Measurements from ENCODE around the gene PNPLA7. TPM values are rescaled to one million over a fixed set of nuclear protein-coding genes. Genes with fewer than 3 reads are reported as not detected.
"Not testable (repeated sequence)": the region's sequence is repeated elsewhere in the genome, so short reads cannot be mapped to it uniquely, and the experiment has no call there.

Gene PNPLA7
- total and polyA plus RNA-seq, 2 of the 8 experiments (the other 6 are each of a cell fraction or from before 2014, with no cell fraction given): 0.35 to 0.47 TPM

DNA sequence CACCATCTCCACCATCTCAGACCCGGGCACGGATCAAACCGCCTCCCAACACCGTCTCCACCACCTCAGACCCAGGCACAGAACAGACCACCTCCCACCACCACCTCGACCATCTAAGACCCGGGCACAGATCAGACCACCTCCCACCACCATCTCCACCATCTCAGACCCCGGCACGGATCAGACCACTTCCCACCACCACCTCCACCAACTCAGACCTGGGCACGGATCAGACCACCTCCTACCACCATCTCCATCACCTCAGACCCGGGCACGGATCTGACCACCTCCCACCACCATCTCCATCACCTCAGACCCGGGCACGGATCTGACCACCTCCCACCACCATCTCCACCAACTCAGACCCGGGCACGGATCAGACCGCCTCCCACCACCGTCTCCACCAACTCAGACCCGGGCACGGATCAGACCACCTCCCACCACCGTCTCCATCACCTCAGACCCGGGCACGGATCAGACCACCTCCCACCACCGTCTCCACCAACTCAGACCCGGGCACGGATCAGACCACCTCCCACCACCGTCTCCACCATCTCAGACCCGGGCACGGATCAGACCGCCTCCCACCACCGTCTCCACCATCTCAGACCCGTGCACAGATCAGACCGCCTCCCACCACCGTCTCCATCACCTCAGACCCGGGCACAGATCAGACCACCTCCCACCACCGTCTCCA is 83.7 kb downstream of the PNPLA7 start:
- H4K5ac ChIP-seq (ENCODE audit: insufficient read length, low read depth, low read length); H3K4me3 ChIP-seq (ENCODE audit: extremely low read depth in 1 of 4, insufficient read depth in 2 of 4, low read depth in 3 of 4, low read length in 4 of 4); H4K20me1 ChIP-seq (replicated peaks in 1 of 2; ENCODE audit: control insufficient read depth in 1 of 2, insufficient read depth in 2 of 2, low read length in 2 of 2); H2BK5ac ChIP-seq (ENCODE audit: low read depth, low read length); H4K8ac ChIP-seq (ENCODE audit: extremely low read depth, insufficient read depth, low read length); H3K23ac ChIP-seq (ENCODE audit: insufficient read length); H3K79me2 ChIP-seq (ENCODE audit: control insufficient read depth in 1 of 2, insufficient read depth in 2 of 2, low read length in 2 of 2); H3K14ac ChIP-seq (ENCODE audit: insufficient read length); H3K9ac ChIP-seq (replicated peaks in 1 of 4; ENCODE audit: extremely low read depth in 1 of 4, low read depth in 3 of 4, low read length in 3 of 4); FAIRE-seq; H3K4me2 ChIP-seq (ENCODE audit: insufficient read depth in 1 of 2, low read depth in 2 of 2, low read length in 2 of 2); H3K4me1 ChIP-seq (replicated peaks in 1 of 4; ENCODE audit: control insufficient read depth in 3 of 4, insufficient read depth in 4 of 4, low read length in 3 of 4); H3K18ac ChIP-seq (ENCODE audit: extremely low read depth, low read length); CTCF ChIA-PET (ENCODE audit: partially characterized antibody); H4K91ac ChIP-seq (replicated peaks; ENCODE audit: insufficient read length, low read length); H2BK20ac ChIP-seq (ENCODE audit: low read length); H3K79me1 ChIP-seq (ENCODE audit: low read depth, low read length); H3K27ac ChIP-seq (ENCODE audit: low read depth, low read length); H2BK15ac ChIP-seq (ENCODE audit: low read length); H3K56ac ChIP-seq (replicated peaks; ENCODE audit: insufficient read length, low read depth, low read length); H3K9me3 ChIP-seq (ENCODE audit: insufficient read depth in 2 of 2, low read depth in 1 of 2, low read length in 1 of 2); H2AK5ac ChIP-seq (ENCODE audit: low read depth, low read length); H2BK120ac ChIP-seq (replicated peaks; ENCODE audit: low read depth, low read length); DNase-seq (ENCODE audit: low read depth in 1 of 2, low spot score in 2 of 2); H3K23me2 ChIP-seq (ENCODE audit: low read depth, low read length); H3K4ac ChIP-seq (replicated peaks; ENCODE audit: insufficient read length, low read depth, low read length); H2AFZ ChIP-seq (ENCODE audit: low read length); H3K36me3 ChIP-seq (ENCODE audit: control insufficient read depth in 2 of 4, insufficient read depth in 4 of 4, low read length in 3 of 4); H2BK12ac ChIP-seq (ENCODE audit: low read depth, low read length): not testable (repeated sequence)
- H3K27me3 ChIP-seq (replicated peaks in 1 of 4; ENCODE audit: control insufficient read depth in 3 of 4, extremely low read depth in 1 of 4, insufficient read depth in 3 of 4, low read length in 3 of 4): peaks cover 0 to 14% (median 9%) of the 10 kb centered on the region in 4 experiments; a peak in 5 of 7 replicates
- 91% methylated on average over 35 of the region's 35 CpGs; no CpG with 5 or more reads in 1 of the 2 experiments for WGBS, 2 experiments (ENCODE audit: extremely low coverage in 1 of 2, insufficient coverage in 1 of 2, insufficient read length in 1 of 2, insufficient replicate concordance in 2 of 2, low coverage in 1 of 2, low lambda C conversion rate in 2 of 2, missing lambda C conversion rate in 1 of 2)
- POLR2A ChIA-PET (ENCODE audit: partially characterized antibody): interaction anchor here (0.6 kb wide), 1 partner anchor 17 kb away, joined by 3 read pairs; no protein-coding TSS in a partner anchor

Measured in H1 (cell line).